GM23338 (cell line): ENCODE data around the gene GOLGB1. TPM values are rescaled to one million over a fixed set of nuclear protein-coding genes. Genes with fewer than 3 reads are reported as not detected.
"Not testable (repeated sequence)": the region's sequence is repeated elsewhere in the genome, so short reads cannot be mapped to it uniquely, and the experiment has no call there.

Source experiments
- ATAC-seq: fragments of 200-7000 bp; cut with Tn5 transposase; 3 replicates; pipeline ENCODE4 v1.9.1; 2020
- DNase-seq: peaks from one replicate; pipeline ENCODE4 v3.0.0-alpha.2; 2015; ENCODE audit warnings: low spot score
- H2AFZ ChIP-seq: fragments of 200-600 bp; sonication (generic); 2 replicates; pipeline ENCODE4 v1.8.0; 2016; ENCODE audit warnings: antibody characterized with exemption, mild to moderate bottlenecking, moderate library complexity
- H3F3A ChIP-seq: fragments of 200-600 bp; sonication (generic); replicated peaks from 2 replicates; pipeline ENCODE4 v1.8.0; 2017; ENCODE audit warnings: antibody characterized with exemption, mixed run types, low read depth
- H3K27ac ChIP-seq: fragments of 200-600 bp; sonication (generic); 2 replicates; pipeline ENCODE4 v1.6.1; 2016; ENCODE audit warnings: low read depth
- H3K27me3 ChIP-seq: fragments of 200-600 bp; sonication (generic); 2 replicates; pipeline ENCODE4 v1.8.0; 2016; ENCODE audit warnings: mild to moderate bottlenecking, mixed run types, moderate library complexity; ENCODE audit not compliant: insufficient read depth
- H3K36me3 ChIP-seq: fragments of 200-600 bp; sonication (generic); 2 replicates; pipeline ENCODE4 v1.8.0; 2016; ENCODE audit warnings: mild to moderate bottlenecking; ENCODE audit not compliant: insufficient read depth
- H3K4me1 ChIP-seq: fragments of 200-600 bp; sonication (generic); 2 replicates; pipeline ENCODE4 v1.8.0; 2016; ENCODE audit warnings: mild to moderate bottlenecking, moderate library complexity; ENCODE audit not compliant: insufficient read depth
- H3K4me2 ChIP-seq: fragments of 200-600 bp; sonication (generic); 2 replicates; pipeline ENCODE4 v1.7.1; 2017; ENCODE audit warnings: mixed run types
- H3K4me3 ChIP-seq: fragments of 200-600 bp; sonication (generic); 2 replicates; pipeline ENCODE4 v1.6.1; 2016; ENCODE audit warnings: mixed run types
- H3K79me2 ChIP-seq: fragments of 200-600 bp; sonication (generic); replicated peaks from 2 replicates; pipeline ENCODE4 v1.8.0; 2017; ENCODE audit warnings: mild to moderate bottlenecking; ENCODE audit not compliant: insufficient read depth
- H3K9me2 ChIP-seq: fragments of 200-600 bp; sonication (generic); 2 replicates; pipeline ENCODE4 v1.8.0; 2017; ENCODE audit not compliant: insufficient read depth
- H4K20me1 ChIP-seq: fragments of 200-600 bp; sonication (generic); replicated peaks from 2 replicates; pipeline ENCODE4 v1.8.0; 2017; ENCODE audit warnings: mild to moderate bottlenecking; ENCODE audit not compliant: insufficient read depth
- H3K27ac Mint-ChIP-seq: 2 replicates; pipeline ENCODE4 v1.8.0; 2020; ENCODE audit warnings: inconsistent platforms, mild to moderate bottlenecking, moderate library complexity, mixed read lengths
- H3K27me3 Mint-ChIP-seq: 3 replicates; pipeline ENCODE4 v1.8.0; 2022; ENCODE audit warnings: low read depth, mild to moderate bottlenecking, moderate library complexity, mixed read lengths, inconsistent platforms; ENCODE audit not compliant: insufficient read depth, poor library complexity
- H3K36me3 Mint-ChIP-seq: 3 replicates; pipeline ENCODE4 v1.8.0; 2021; ENCODE audit warnings: low read depth, mild to moderate bottlenecking, inconsistent platforms, moderate library complexity, mixed read lengths
- H3K4me1 Mint-ChIP-seq: 3 replicates; pipeline ENCODE4 v1.8.0; 2020; ENCODE audit warnings: mild to moderate bottlenecking, inconsistent platforms, mixed read lengths
- H3K4me3 Mint-ChIP-seq: 3 replicates; pipeline ENCODE4 v1.8.0; 2021; ENCODE audit warnings: moderate library complexity, mild to moderate bottlenecking, inconsistent platforms, mixed read lengths
- H3K9me3 Mint-ChIP-seq: 3 replicates; pipeline ENCODE4 v1.8.0; 2020; ENCODE audit warnings: moderate library complexity, mild to moderate bottlenecking, inconsistent platforms, mixed read lengths
- CREB1 ChIP-seq: fragments of 250-450 bp; sonication (Bioruptor Pico); IDR thresholded peaks from 2 replicates; pipeline ENCODE4 v1.5.0; 2020; ENCODE audit warnings: low read depth, mild to moderate bottlenecking, moderate library complexity
- ETS1 ChIP-seq: IDR thresholded peaks from 2 replicates; pipeline ENCODE4 v1.6.1; 2016; ENCODE audit warnings: antibody characterized with exemption
- EZH2 ChIP-seq: fragments of 200-600 bp; sonication (generic); IDR thresholded peaks from one replicate; pipeline ENCODE4 v1.8.0; 2017; ENCODE audit warnings: antibody characterized with exemption, mild to moderate bottlenecking, low read depth; ENCODE audit not compliant: unreplicated experiment
- EZH2phosphoT487 ChIP-seq: fragments of 200-600 bp; sonication (generic); IDR thresholded peaks from one replicate; pipeline ENCODE4 v1.8.1; 2018; ENCODE audit warnings: antibody characterized with exemption; ENCODE audit not compliant: unreplicated experiment
- JUNB ChIP-seq: IDR thresholded peaks from one replicate; pipeline ENCODE4 v1.6.1; 2016; ENCODE audit warnings: antibody characterized with exemption; ENCODE audit not compliant: unreplicated experiment
- NANOG ChIP-seq: IDR thresholded peaks from 2 replicates; pipeline ENCODE4 v1.6.1; 2016; ENCODE audit warnings: antibody characterized with exemption, borderline replicate concordance
- POLR2AphosphoS5 ChIP-seq: IDR thresholded peaks from 2 replicates; pipeline ENCODE4 v1.6.1; 2016; ENCODE audit warnings: antibody characterized with exemption, low read depth
- STAT1 ChIP-seq: IDR thresholded peaks from one replicate; pipeline ENCODE4 v1.6.1; 2016; ENCODE audit warnings: antibody characterized with exemption; ENCODE audit not compliant: unreplicated experiment
- ZNF114 ChIP-seq: fragments of 250-450 bp; sonication (Bioruptor Pico); IDR thresholded peaks from 2 replicates; pipeline ENCODE4 v1.5.0; 2020; ENCODE audit warnings: mild to moderate bottlenecking, moderate library complexity
- ZNF462 ChIP-seq: fragments of 250-450 bp; sonication (Bioruptor Pico); IDR thresholded peaks from 2 replicates; pipeline ENCODE4 v1.5.0; 2020; ENCODE audit warnings: mild to moderate bottlenecking, moderate library complexity
- polyA plus RNA-seq: library from polyadenylated mRNA; unstranded; fragments of >200 nt; fragmentation: Nextera tagmentation; extraction: Ambion mirVana; gene quantifications from 2 replicates; pipeline ENCODE4 v1.2.1, GENCODE V29; 2016
- total RNA-seq: library from RNA; depleted of rRNA; stranded (reverse); fragments of >200 nt; shearing (Covaris generic); gene quantifications from 2 replicates; pipeline ENCODE4 v1.2.3, GENCODE V29; 2014
- TF ChIP-seq, protein P1 (sequence below), 2 experiments: fragments of 200-600 bp in 1 of 2; sonication (generic) in 1 of 2; conservative IDR thresholded peaks; 2 replicates each; pipeline versions ENCODE4 v1.5.1 to v1.6.1; 2016 to 2017; ENCODE audit warnings: antibody characterized with exemption in 2 of 2, low read depth in 2 of 2, mild to moderate bottlenecking in 2 of 2, moderate library complexity in 1 of 2

GOLGB1 gene
- total and polyA plus RNA-seq, 2 experiments from 2014 or later, result 34.5 to 56.8 TPM

DNA sequence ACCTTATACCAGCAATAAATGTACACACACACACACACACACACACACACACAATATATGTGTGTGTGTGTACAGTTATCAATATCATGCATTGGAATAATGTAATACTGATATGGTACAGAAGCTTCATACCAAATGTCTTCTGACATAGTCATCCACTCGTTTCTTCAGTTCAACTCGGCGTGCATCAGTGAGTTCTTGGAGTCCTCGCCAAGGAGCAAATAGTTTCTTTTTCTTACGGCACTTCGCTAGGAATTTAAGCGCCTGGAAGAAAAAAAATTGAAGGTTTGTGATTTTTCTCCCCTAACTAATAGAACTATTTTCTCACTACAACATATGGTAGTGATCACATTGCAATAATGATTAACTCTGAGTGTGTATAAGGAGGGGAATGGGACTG lies 32.1 kb upstream of the GOLGB1 start:
- H4K20me1 ChIP-seq, result no peaks in the 10 kb centered on the region
- H3K27me3 ChIP-seq, result no peaks in the 10 kb centered on the region
- H3K79me2 ChIP-seq, result no peaks in the 10 kb centered on the region
- no peak overlapping the region for H3K4me3 Mint-ChIP-seq
- ATAC-seq, result no peak
- H3K36me3 ChIP-seq, result peaks cover 12% of the 10 kb centered on the region; the same call in 1 of the 2 replicates
- H3K36me3 Mint-ChIP-seq, result peaks cover 38% of the 10 kb centered on the region; the same call in 2 of the 3 replicates
- no peaks in the 10 kb centered on the region for H3K9me3 Mint-ChIP-seq
- TF ChIP-seq ZNF114 (CRISPR knock-in tag) (no peak), CREB1 (no peak), ZNF462 (CRISPR knock-in tag) (no peak), NANOG (no peak), ETS1 (no peak), EZH2 (no peak), EZH2phosphoT487 (no peak), POLR2AphosphoS5 (no peak), STAT1 (no peak), JUNB (no peak)
- TF ChIP-seq, protein P1, sequence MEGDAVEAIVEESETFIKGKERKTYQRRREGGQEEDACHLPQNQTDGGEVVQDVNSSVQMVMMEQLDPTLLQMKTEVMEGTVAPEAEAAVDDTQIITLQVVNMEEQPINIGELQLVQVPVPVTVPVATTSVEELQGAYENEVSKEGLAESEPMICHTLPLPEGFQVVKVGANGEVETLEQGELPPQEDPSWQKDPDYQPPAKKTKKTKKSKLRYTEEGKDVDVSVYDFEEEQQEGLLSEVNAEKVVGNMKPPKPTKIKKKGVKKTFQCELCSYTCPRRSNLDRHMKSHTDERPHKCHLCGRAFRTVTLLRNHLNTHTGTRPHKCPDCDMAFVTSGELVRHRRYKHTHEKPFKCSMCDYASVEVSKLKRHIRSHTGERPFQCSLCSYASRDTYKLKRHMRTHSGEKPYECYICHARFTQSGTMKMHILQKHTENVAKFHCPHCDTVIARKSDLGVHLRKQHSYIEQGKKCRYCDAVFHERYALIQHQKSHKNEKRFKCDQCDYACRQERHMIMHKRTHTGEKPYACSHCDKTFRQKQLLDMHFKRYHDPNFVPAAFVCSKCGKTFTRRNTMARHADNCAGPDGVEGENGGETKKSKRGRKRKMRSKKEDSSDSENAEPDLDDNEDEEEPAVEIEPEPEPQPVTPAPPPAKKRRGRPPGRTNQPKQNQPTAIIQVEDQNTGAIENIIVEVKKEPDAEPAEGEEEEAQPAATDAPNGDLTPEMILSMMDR (conservative IDR thresholded peaks at IDR 0.05; ENCODE audit: low read depth in 2 of 2), result no peak
- no peak overlapping the region for H3K4me3 ChIP-seq
- H3K27ac ChIP-seq, result no peak overlapping the region
- no peak overlapping the region for H2AFZ ChIP-seq
- peaks cover 3% of the 10 kb centered on the region for H3K27me3 Mint-ChIP-seq
- DNase-seq, result no peak
- H3K4me1 Mint-ChIP-seq, result no peaks in the 10 kb centered on the region
- no peaks in the 10 kb centered on the region for H3F3A ChIP-seq
- no peak overlapping the region for H3K27ac Mint-ChIP-seq
- no peaks in the 10 kb centered on the region for H3K9me2 ChIP-seq
- H3K4me2 ChIP-seq, result no peak overlapping the region
- H3K4me1 ChIP-seq, result no peaks in the 10 kb centered on the region

GRCh38 chr3:121775095-121775494 lies 25.6 kb upstream of the GOLGB1 start:
- not testable (repeated sequence) for H3K9me3 Mint-ChIP-seq, H3K36me3 ChIP-seq, H3K27me3 Mint-ChIP-seq, H3K4me3 ChIP-seq, H3K79me2 ChIP-seq, H3K27ac Mint-ChIP-seq, DNase-seq, H3K4me1 ChIP-seq, H4K20me1 ChIP-seq, H3K27me3 ChIP-seq, ATAC-seq, H3K4me2 ChIP-seq, H3K9me2 ChIP-seq, H3F3A ChIP-seq, H2AFZ ChIP-seq, H3K4me3 Mint-ChIP-seq, H3K27ac ChIP-seq, H3K4me1 Mint-ChIP-seq
- peaks cover 77% of the 10 kb centered on the region for H3K36me3 Mint-ChIP-seq
